Measurements from ENCODE around the gene MRGPRD.

The MRGPRD gene

GRCh38 chr11:68946416-68947090 is 34.2 kb downstream of the MRGPRD start:
- no peak for DNase-seq (ENCODE audit: low read depth)

DNA sequence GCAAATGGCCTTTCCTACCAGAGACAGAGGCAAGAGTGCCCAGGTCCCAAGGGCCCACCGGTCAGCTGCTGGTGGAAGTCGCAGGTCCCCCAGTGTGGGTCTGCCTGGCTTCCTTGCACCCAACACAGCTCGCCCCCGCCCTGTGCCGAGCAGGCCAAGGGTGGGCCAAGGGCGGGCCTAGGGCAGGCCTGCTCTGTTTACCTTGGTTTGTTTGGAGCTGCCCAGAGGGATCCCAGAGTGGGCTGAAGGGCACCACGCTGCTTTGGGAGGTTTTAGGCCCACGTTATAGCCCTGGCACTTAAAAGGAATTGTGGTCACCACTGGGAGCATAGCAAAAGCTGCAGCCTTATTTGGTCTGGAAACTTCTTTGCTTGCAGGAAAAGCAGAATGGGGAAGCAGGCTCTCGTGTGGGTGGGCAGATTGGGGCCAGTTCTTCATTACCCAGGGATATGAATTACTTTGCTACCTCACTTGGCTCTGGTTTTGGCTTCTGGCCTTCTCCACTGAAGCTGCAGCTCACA is 38.0 kb downstream of the MRGPRD start:
- DNase-seq (ENCODE audit: low read depth): no peak

DNA sequence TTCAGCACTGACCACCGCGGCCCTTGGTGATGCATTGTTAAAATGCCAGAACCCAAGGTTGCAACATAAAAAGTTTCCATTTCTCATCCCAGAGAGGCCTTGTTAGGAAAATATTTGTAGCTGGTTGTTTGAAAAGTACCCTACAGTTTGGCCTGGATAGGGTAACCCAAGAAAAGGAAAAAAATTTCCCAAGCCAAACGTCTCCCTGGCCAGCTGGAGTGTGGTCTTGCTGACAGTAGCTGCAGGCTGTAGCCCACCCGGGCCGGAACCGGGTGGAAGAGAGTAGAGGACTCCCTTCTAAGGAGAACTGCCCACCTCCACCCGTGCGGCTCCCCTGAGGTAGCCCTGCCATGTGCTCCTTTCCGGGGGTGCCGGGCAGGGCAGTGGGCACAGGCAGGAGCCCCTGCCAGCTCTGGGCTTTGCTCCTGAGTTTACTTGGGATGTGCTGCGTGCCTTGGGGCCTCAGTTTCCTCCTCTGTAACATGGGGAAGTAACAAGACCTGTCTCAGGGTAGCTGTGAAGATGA is 38.6 kb downstream of the MRGPRD start:
- DNase-seq (ENCODE audit: low read depth): no peak

DNA sequence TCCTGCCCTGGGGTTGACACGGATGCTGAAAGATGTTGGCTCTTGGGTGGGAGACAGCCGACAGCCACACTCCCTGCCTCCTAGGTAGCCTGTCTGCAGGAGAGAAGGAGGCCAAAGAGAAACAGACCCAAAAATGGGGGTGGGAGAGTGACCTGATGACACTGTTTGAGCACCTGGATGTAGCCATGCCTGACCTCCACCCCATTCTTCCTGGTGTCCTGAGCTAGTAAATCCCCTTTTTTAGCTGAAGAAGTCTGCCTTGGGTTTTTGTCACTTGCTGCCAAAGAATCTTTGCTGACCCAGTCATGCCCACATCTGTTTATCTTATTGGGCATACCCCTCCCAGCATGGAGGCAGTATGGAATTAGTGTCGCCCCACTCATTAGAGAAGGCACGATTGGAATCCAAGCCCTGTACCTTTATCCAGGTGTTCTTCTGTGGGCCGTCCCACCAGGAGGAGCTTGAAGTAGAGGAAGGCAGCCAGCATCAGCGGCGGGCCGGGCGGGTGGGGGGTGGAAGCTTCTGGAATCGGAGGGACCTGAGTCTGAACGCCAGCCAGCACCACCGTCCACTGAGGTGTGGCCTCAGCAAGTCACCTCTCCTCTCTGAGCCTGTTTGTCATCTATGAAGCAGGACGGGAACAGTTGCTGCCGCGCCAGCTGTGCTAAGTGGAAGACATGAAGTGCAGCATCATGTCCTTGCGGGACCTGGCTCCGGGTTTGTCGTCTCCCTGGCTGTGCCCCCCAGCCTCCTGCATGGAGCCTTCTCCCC is 39.3 kb downstream of the MRGPRD start:
- DNase-seq (ENCODE audit: low read depth): no peak

DNA sequence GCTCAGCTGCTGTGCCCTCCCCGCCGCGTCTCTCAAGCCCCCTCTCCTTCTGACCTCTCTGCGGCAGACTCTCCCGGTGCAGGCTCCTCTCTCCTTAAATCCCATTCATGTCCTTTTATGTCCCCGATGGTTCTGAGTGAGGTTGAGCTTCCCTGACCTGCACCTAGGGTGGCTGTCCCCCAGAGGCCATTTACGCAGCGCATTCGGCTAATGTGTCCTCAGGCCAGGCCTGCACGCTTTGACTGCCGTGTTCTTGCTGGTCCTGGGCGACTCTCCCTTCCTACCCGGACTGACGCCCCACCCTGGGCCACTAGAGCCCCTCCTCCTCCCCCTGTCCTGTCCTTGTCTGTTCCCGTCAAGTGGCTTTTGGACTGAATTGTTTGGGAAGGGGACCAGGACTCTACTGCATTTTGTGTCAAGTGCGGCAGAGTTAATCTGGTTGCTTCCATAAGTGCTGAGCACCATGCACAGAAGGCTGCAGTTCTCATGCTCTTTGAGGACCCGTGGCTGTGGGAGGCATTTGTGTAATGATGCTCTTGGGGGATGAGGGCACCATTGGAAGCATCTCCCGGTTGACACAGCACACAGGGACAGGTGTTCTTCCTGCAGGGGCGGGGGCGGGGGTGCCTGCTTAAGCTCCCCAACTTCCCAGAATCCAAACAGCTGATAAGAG is 40.0 kb downstream of the MRGPRD start:
- DNase-seq (ENCODE audit: low read depth): no peak

DNA sequence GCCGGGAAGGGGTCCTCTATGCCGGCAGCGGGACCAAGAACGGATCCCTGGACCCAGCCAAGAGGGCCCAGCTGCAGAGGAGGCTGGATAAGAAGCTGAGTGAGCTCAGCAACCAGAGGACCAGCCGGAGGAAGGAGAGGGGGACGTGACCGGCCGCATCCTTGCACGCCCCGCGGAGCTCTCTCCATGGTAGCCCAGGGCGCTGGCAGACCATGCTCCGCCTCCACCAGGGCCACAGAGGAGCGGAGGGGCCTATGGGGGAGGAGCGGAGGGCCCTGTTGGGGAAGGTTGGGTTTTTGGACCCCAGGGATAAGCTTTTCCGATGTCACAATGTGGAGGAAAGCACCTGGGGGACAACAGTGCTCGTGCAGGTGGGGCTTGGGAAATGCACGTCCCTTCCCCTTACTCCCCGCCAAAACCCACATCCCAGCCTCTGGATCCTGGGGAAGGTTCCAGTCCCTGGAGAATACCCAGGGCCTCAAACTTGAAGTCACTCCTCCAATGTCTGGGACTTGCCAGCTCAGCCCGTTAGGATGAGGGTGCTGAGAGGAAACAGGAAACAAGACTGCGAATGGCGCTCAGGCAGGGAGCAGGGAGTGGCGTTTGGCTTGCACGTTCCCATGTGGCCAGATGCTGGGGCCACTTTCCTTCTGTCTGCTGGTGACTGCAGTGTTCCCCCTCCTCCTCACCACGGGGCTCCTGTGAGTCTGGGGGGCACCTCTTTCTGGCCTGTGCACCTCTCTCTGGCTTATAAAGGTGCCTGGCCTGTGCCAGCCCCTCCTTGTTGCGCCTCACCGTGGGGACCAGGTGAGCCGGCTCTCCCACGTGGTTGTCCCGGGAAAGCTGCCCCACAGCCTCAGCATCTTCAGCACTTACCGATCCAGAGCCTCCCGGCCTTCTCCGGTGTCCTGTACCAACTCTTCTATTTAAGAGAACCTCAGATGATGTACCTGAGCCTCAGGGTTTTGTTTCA is 40.9 kb downstream of the MRGPRD start:
- DNase-seq (ENCODE audit: low read depth): no peak

DNA sequence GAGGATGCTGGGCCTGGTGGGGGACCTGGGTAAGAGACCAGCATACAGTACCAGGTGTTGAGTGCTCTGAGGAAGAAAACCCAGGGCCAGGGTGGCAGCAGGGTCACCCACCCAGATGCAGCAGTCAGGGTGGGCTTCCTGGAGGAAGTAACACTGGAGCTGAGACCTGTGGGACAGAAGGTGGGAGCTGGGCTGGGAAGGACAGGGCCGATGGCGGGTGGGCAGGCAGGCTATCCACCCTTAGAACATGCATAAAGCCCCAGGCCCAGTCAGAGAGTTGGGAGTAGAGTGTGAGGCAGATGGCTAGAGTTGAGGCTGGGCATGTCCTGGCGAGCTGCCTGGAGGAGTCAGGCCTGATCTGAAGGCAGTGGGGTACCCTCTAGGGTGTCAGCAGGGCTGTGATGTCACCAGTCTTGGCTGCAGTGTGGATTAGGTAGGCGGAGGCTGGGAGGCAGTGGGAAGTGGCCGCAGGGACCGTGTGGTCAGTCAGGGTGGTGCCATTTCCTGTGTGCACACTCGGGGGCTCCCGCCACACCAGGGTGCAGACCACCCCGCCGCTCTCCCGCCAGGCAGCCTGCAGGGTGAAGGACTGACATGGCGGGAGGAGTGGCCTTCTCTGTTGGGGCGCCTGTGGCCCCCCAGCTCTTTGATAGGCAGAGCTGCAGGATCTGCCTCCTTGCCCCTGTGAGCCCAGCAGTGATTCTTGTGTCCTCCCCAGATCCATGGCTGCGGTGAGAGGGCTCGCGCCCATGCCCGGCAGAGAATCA is 41.8 kb downstream of the MRGPRD start:
- DNase-seq (ENCODE audit: low read depth): no peak

DNA sequence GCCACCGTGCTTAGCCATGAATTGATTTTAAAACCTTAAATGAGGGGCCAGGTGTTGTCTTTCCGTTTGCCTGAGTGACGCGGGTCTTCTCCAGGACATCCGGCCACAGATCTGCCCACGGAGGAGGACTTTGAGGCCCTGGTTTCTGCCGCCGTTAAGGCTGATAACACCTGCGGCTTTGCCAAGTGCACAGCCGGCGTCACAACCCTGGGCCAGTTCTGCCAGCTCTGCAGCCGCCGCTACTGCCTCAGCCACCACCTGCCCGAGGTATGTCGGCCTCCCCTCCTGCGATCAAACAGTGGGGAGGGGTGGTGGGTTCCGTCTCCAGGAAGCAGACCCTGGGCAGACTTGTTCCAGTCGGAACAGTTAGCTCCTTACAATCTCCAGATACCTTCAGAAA is 42.7 kb downstream of the MRGPRD start:
- no peak for DNase-seq (ENCODE audit: low read depth)

DNA sequence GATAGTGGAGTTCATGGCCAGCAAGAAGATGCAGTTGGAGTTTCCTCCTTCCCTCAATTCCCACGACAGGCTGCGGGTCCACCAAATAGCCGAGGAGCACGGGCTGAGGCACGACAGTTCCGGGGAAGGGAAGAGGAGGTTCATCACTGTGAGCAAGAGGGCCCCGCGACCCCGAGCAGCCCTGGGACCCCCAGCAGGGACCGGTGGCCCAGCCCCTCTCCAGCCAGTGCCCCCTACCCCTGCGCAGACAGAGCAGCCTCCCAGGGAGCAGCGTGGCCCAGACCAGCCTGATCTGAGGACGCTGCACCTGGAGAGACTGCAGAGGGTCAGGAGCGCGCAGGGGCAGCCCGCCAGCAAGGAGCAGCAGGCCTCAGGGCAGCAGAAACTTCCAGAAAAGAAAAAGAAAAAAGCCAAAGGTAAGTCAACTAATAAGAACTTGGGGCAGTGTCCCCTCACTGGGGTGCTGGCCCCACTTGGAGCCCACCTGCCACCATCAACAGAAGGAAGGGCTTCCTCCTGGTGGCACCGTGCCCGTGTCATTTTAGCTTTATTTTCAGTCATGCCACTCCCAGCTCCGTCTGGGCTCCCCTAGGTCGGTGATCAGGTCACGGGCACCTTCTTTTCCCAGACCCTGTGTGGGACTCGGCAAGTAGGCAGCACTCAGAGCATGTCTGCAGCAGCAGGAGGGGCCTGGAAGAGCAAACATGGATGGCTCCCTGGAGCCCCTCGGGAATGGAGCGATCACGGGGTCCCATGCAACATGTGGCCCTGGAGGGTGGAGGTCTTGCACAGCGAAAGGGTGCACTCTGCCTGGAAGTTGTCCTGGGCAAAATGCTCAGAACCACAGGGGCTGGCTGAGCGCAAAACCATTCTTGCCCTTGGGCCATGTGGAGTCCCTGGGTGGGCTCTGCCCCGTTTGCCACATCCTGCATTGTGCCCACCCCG is 43.8 kb downstream of the MRGPRD start:
- no peak for DNase-seq (ENCODE audit: low read depth)

- DNase-seq (ENCODE audit: low read depth): no peak
Observed at GRCh38 chr11:68936358-68936636, 44.5 kb downstream of the MRGPRD start.

DNA sequence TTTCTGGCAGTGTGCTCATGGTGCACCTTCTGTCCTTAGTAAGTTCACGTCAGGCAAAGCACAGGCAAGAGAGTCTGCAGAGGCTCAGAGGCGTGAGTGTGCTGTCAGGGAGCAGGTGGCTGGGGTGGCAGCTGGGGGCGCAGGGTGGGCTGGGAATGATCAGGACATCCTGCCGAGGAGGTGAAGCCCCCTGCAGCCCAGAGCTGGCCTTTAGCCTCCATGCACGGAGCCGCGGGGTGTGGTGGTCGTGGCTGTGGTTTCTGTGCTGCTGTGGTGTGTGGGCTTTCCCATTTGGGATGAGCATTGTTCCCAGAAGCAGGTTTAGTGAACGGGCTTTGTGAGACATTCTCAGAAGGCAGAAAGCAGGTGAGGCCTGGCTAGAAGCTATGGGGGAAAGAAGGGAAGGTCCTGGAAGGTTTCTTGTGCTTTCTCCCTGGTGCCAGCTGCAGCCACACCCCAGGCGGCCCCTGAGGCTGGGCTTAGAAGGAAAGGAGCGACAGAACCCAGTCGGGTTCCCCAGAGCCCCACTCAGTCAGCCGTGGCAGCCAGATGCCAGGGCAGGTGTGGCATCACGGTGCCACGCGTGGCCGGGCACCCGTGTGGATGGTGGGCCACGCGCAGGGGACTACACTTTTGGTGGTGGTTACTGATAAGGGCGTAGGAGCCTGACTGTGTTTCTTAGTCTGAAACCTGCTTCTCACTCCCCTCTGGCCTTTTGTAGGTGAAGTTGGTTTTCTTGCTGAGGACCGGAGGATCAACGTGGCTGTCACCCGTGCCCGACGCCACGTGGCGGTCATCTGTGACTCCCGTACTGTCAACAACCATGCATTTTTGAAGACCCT is 45.0 kb downstream of the MRGPRD start:
- DNase-seq (ENCODE audit: low read depth): no peak

DNA sequence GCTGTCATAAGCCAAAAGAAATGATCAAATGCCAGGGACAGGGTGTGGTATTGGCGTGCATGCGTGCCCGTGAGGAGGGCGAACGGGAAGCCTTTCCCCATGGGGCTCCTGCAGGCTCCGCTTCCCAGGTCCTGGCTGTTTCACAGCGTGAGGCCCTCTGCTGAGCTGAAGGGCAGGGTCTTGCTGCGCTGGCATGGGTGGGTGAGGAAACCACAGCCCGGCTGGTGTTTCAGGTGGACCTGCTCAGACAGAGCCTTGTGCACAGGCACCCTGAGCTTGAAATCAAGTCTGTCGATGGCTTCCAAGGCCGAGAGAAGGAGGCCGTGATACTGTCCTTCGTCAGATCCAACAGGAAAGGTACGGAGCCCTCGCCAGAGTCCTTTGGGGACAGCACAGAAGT is 45.7 kb downstream of the MRGPRD start:
- no peak for DNase-seq (ENCODE audit: low read depth)

GRCh38 chr11:68934666-68935065 is 46.1 kb downstream of the MRGPRD start:
- no peak for DNase-seq (ENCODE audit: low read depth)

GRCh38 chr11:68934321-68934645 is 46.5 kb downstream of the MRGPRD start:
- DNase-seq (ENCODE audit: low read depth): no peak

- no peak for DNase-seq (ENCODE audit: low read depth)
Observed at GRCh38 chr11:68933605-68934320, 47.0 kb downstream of the MRGPRD start.

GRCh38 chr11:68932933-68933577 is 47.7 kb downstream of the MRGPRD start:
- no peak for DNase-seq (ENCODE audit: low read depth)

GRCh38 chr11:68932358-68932757 is 48.4 kb downstream of the MRGPRD start:
- DNase-seq (ENCODE audit: low read depth): no peak

- DNase-seq (ENCODE audit: low read depth): no peak
Observed at GRCh38 chr11:68931911-68932310, 48.9 kb downstream of the MRGPRD start.

Measured in T-helper 22 cell (primary cell).